HL-60 (cell line): ENCODE measurements around the gene SLC35D1.

Experiments used
- DNase-seq, 2 experiments: peaks; one replicate each; pipeline ENCODE4 v3.0.0-alpha.2; 2010 to 2020; ENCODE audit warnings: low read depth in 1 of 2, low spot score in 1 of 2
- H3K27ac ChIP-seq: fragments of 250-450 bp; sonication (Bioruptor Pico); replicated peaks from 2 replicates; pipeline ENCODE4 v1.5.1; 2020; ENCODE audit warnings: mild to moderate bottlenecking, moderate library complexity
- H3K27me3 ChIP-seq: fragments of 250-450 bp; sonication (Bioruptor Pico); 2 replicates; pipeline ENCODE4 v1.5.1; 2021; ENCODE audit warnings: mild to moderate bottlenecking, moderate library complexity; ENCODE audit not compliant: insufficient read depth, poor library complexity, severe bottlenecking
- H3K4me3 ChIP-seq: replicated peaks from 2 replicates; pipeline ENCODE4 v1.5.1; 2011; ENCODE audit warnings: mild to moderate bottlenecking, control low read depth, low read length; ENCODE audit not compliant: insufficient read depth
- CTCF ChIP-seq: IDR thresholded peaks from one replicate; pipeline ENCODE4 v1.5.1; 2011; ENCODE audit warnings: low read length, control low read depth, inconsistent platforms; ENCODE audit not compliant: insufficient read depth
- GABPA ChIP-seq: IDR thresholded peaks from 2 replicates; pipeline ENCODE4 v1.6.1; 2012; ENCODE audit warnings: low read depth
- POLR2AphosphoS5 ChIP-seq: IDR thresholded peaks from 2 replicates; pipeline ENCODE4 v1.6.1; 2012; ENCODE audit warnings: low read depth
- REST ChIP-seq: IDR thresholded peaks from 2 replicates; pipeline ENCODE4 v1.6.1; 2012; ENCODE audit warnings: low read depth; ENCODE audit not compliant: insufficient replicate concordance
- SPI1 ChIP-seq: IDR thresholded peaks from 2 replicates; pipeline ENCODE4 v1.6.1; 2012; ENCODE audit warnings: low read depth, mild to moderate bottlenecking, borderline replicate concordance

The SLC35D1 gene

GRCh38 chr1:66996018-66996682, 57.8 kb downstream of the SLC35D1 start:
- TF ChIP-seq SPI1 (no peak), REST (no peak), CTCF (peak; percentile 90), POLR2AphosphoS5 (no peak), GABPA (no peak)
- H3K27me3 ChIP-seq, result no peaks in the 10 kb centered on the region
- no peak overlapping the region for H3K27ac ChIP-seq
- DNase-seq, result peak; percentile 58 to 84
- no peak overlapping the region for H3K4me3 ChIP-seq

- no peak overlapping the region for H3K4me3 ChIP-seq
- TF ChIP-seq POLR2AphosphoS5, result no peak
- TF ChIP-seq REST, result no peak
- TF ChIP-seq SPI1, result no peak
- TF ChIP-seq GABPA, result no peak
- no peak for DNase-seq
- no peaks in the 10 kb centered on the region for H3K27me3 ChIP-seq
- no peak overlapping the region for H3K27ac ChIP-seq
These were observed 60.9 kb downstream of the SLC35D1 start for GRCh38 chr1:66993076-66993475.

- no peaks in the 10 kb centered on the region for H3K27me3 ChIP-seq
- no peak overlapping the region for H3K27ac ChIP-seq
- no peak overlapping the region for H3K4me3 ChIP-seq
- DNase-seq, result no peak
- TF ChIP-seq SPI1, result no peak
- TF ChIP-seq POLR2AphosphoS5, result no peak
These were observed 68.1 kb downstream of the SLC35D1 start for GRCh38 chr1:66985835-66986234.

GRCh38 chr1:66984491-66984890, 69.5 kb downstream of the SLC35D1 start:
- TF ChIP-seq REST (no peak), GABPA (no peak), SPI1 (no peak)
- Histone ChIP-seq H3K27me3 (no peaks in the 10 kb centered on the region), H3K27ac (no peak overlapping the region), H3K4me3 (no peak overlapping the region)
- DNase-seq, result no peak
